Measurements from ENCODE around the gene PRAMEF1.
"Not testable (repeated sequence)": the region's sequence is repeated elsewhere in the genome, so short reads cannot be mapped to it uniquely, and the experiment has no call there.

PRAMEF1 gene

GRCh38 chr1:12810691-12811408, 19.7 kb downstream of the PRAMEF1 start:
- Histone ChIP-seq H3K9me3 (no peaks in the 10 kb centered on the region), H3K27me3 (no peaks in the 10 kb centered on the region), H3K4me1 (no peaks in the 10 kb centered on the region), H3K4me3 (ENCODE audit: low read depth, low read length) (no peak overlapping the region), H3K36me3 (no peaks in the 10 kb centered on the region)
- no peak for TF ChIP-seq CTCF (IDR thresholded peaks at IDR 0.05; ENCODE audit: low read depth, low read length)
- no peak for DNase-seq

GRCh38 chr1:12811409-12811784, 20.2 kb downstream of the PRAMEF1 start:
- Histone ChIP-seq H3K4me3 (ENCODE audit: low read depth, low read length) (no peak overlapping the region), H3K27me3 (no peaks in the 10 kb centered on the region), H3K4me1 (no peaks in the 10 kb centered on the region), H3K36me3 (no peaks in the 10 kb centered on the region), H3K9me3 (no peaks in the 10 kb centered on the region)
- no peak for TF ChIP-seq CTCF (IDR thresholded peaks at IDR 0.05; ENCODE audit: low read depth, low read length)
- no peak for DNase-seq

GRCh38 chr1:12819061-12819460, 27.9 kb downstream of the PRAMEF1 start:
- not testable (repeated sequence) for H3K36me3 ChIP-seq; DNase-seq; H3K9me3 ChIP-seq; H3K4me3 ChIP-seq (ENCODE audit: low read depth, low read length); H3K4me1 ChIP-seq; H3K27me3 ChIP-seq

GRCh38 chr1:12831310-12831709, 40.1 kb downstream of the PRAMEF1 start, which contains the start of gene PRAMEF11:
TSS of gene PRAMEF11 (minus strand) at chr1:12831410. CDS start at chr1:12828789, 2,621 bp downstream.
- H3K4me1 ChIP-seq; H3K27me3 ChIP-seq; H3K9me3 ChIP-seq; DNase-seq; H3K36me3 ChIP-seq; H3K4me3 ChIP-seq (ENCODE audit: low read depth, low read length): not testable (repeated sequence)

GRCh38 chr1:12833251-12833650, 42.1 kb downstream of the PRAMEF1 start:
- DNase-seq; H3K36me3 ChIP-seq; H3K4me1 ChIP-seq; H3K27me3 ChIP-seq; H3K9me3 ChIP-seq; H3K4me3 ChIP-seq (ENCODE audit: low read depth, low read length): not testable (repeated sequence)

Measured in BE2C (cell line).